HepG2 (cell line): ENCODE results near the gene TCERG1L. TPM values are rescaled to one million over a fixed set of nuclear protein-coding genes. Genes with fewer than 3 reads are reported as not detected.

Experiments used
- ATAC-seq: fragments of 200-7000 bp; cut with Tn5 transposase; 3 replicates; pipeline ENCODE4 v1.9.1; 2020; ENCODE audit warnings: mild to moderate bottlenecking, moderate library complexity
- BruUV-seq: library from RNA; stranded (reverse); fragments of 400-500 nt; replicated peaks from 2 replicates; lab custom pipeline; 2021; lab: Mats Ljungman, UMichigan
- CTCF ChIA-PET: fragments of 300-600 bp; formaldehyde crosslinking; extraction: SDS; loops from one replicate; lab custom pipeline; 2021; ENCODE audit warnings: low total read pairs, inconsistent platforms, low intra/inter-chr PET ratio; lab: Yijun Ruan, JAX
- POLR2A ChIA-PET: fragments of 350-600 bp; sonication (Branson Sonifier 250); formaldehyde crosslinking; loops from one replicate; lab custom pipeline; 2020; ENCODE audit warnings: antibody characterized with exemption, inconsistent platforms; lab: Yijun Ruan, JAX
- DNase-seq: peaks from one replicate; pipeline ENCODE4 v3.0.0-alpha.2; 2015; ENCODE audit warnings: low spot score
- FAIRE-seq: peaks from 3 replicates; lab custom pipeline; 2011; peaks lifted over from hg19 to GRCh38; lab: Jason Lieb, UNC
- H2AFZ ChIP-seq: one replicate; pipeline ENCODE4 v1.6.1; 2011; ENCODE audit warnings: low read length, inconsistent platforms
- H3K27ac ChIP-seq: fragments of 300-600 bp; 3 replicates; pipeline ENCODE4 v1.8.0; 2011; ENCODE audit warnings: mixed run types, mild to moderate bottlenecking, mixed read lengths, low read length, inconsistent platforms; ENCODE audit not compliant: insufficient read depth; ENCODE audit errors: extremely low read length
- H3K27me3 ChIP-seq, 2 experiments: fragments of 200-600 bp in 1 of 2; 2 replicates in 1 of 2; 3 replicates in 1 of 2; pipeline versions ENCODE4 v1.6.0 to v1.8.0; 2011; ENCODE audit warnings: low read length in 2 of 2, mild to moderate bottlenecking in 2 of 2, moderate library complexity in 2 of 2, inconsistent platforms in 1 of 2; ENCODE audit not compliant: insufficient read depth in 2 of 2, control insufficient read depth in 1 of 2
- H3K36me3 ChIP-seq, 2 experiments: fragments of 200-600 bp in 1 of 2; replicated peaks in 1 of 2; 2 replicates in 1 of 2; 3 replicates in 1 of 2; pipeline versions ENCODE4 v1.5.1 to v1.8.0; 2011; ENCODE audit warnings: low read length in 2 of 2, inconsistent platforms in 1 of 2; ENCODE audit not compliant: insufficient read depth in 2 of 2, control insufficient read depth in 1 of 2
- H3K4me1 ChIP-seq: 2 replicates; pipeline ENCODE4 v1.5.1; 2012; ENCODE audit warnings: low read length, inconsistent platforms; ENCODE audit not compliant: insufficient read depth
- H3K4me2 ChIP-seq: 2 replicates; pipeline ENCODE4 v1.6.0; 2011; ENCODE audit warnings: low read depth, low read length, inconsistent platforms
- H3K4me3 ChIP-seq, 3 experiments: fragments of 200-600 bp in 1 of 3; sonication (generic), shearing (Covaris generic) in 1 of 3; replicated peaks in 1 of 3; 2 replicates each; pipeline ENCODE4 v1.5.1; 2011 to 2016; ENCODE audit warnings: low read length in 3 of 3, inconsistent platforms in 2 of 3, low read depth in 2 of 3, mild to moderate bottlenecking in 2 of 3, control low read depth in 1 of 3, mixed read lengths in 1 of 3; ENCODE audit not compliant: insufficient read depth in 1 of 3
- H3K79me2 ChIP-seq: one replicate; pipeline ENCODE4 v1.6.1; 2011; ENCODE audit warnings: low read length, inconsistent platforms; ENCODE audit not compliant: insufficient read depth
- H3K9ac ChIP-seq: 2 replicates; pipeline ENCODE4 v1.6.0; 2011; ENCODE audit warnings: mild to moderate bottlenecking, low read depth, low read length, inconsistent platforms; ENCODE audit not compliant: insufficient read depth
- H3K9me3 ChIP-seq: 2 replicates; pipeline ENCODE4 v1.5.1; 2012; ENCODE audit warnings: mild to moderate bottlenecking, low read length
- H4K20me1 ChIP-seq: 2 replicates; pipeline ENCODE4 v1.6.0; 2011; ENCODE audit warnings: inconsistent platforms, mild to moderate bottlenecking, low read length, moderate library complexity; ENCODE audit not compliant: insufficient read depth
- KMT2A ChIP-seq: sonication (generic); formaldehyde crosslinking; IDR thresholded peaks from 2 replicates; pipeline ENCODE4 v1.4.0; 2020; ENCODE audit warnings: missing genetic modification reagents
- TEAD3 ChIP-seq: optimal IDR thresholded peaks from 2 replicates; pipeline ENCODE3; 2016; ENCODE audit warnings: borderline replicate concordance
- ZNF775 ChIP-seq: sonication (generic); formaldehyde crosslinking; IDR thresholded peaks from 2 replicates; pipeline ENCODE4 v1.4.0; 2020; ENCODE audit warnings: missing genetic modification reagents, mild to moderate bottlenecking, moderate library complexity, borderline replicate concordance
- WGBS: methylation state at CpG from one replicate; pipeline ENCODE4 v1.1.6; 2017; ENCODE audit warnings: low lambda C conversion rate; 5-methylcytosine and 5-hydroxymethylcytosine counted together
- in situ Hi-C: cut with HindIII; loops from 2 replicates; pipeline ENCODE4 v1.10.0; 2017; ENCODE audit warnings: low pct_unique_long_range_greater_than_20kb; ENCODE audit not compliant: extremely low pct_ligation_motif_present
- intact Hi-C: fragments of 100-400 bp; cut with micrococcal nuclease; formaldehyde crosslinking; loops from one replicate; pipeline ENCODE4 v1.10.0; 2022; ENCODE audit not compliant: unreplicated experiment
- polyA plus RNA-seq, 8 experiments: library from polyadenylated mRNA; depleted of rRNA in 3 of 8; stranded (reverse) in 7 of 8; unstranded in 1 of 8; fragments of >200 nt; fragmentation: Illumina TruSeq in 4 of 8; extraction: Trizol in 4 of 8; gene quantifications; 2 replicates each; pipeline versions ENCODE4 v1.2.1 to v1.2.3, GENCODE V29; 2011 to 2016; ENCODE audit warnings: low read depth in 4 of 8, missing spikeins in 1 of 8, mixed read lengths in 1 of 8; ENCODE audit not compliant: insufficient read depth in 1 of 8
- total RNA-seq, 5 experiments: library from RNA; depleted of rRNA; stranded (reverse); fragments of >200 nt; fragmentation: Illumina TruSeq; extraction: Trizol; gene quantifications; 2 replicates each; pipeline ENCODE4 v1.2.3, GENCODE V29; 2016; ENCODE audit warnings: low read depth in 1 of 5
- TF ChIP-seq, protein P1 (sequence below): IDR thresholded peaks from 2 replicates; pipeline ENCODE4 v1.6.1; 2016
- TF ChIP-seq, protein P2 (sequence below), 2 experiments: IDR thresholded peaks; 2 replicates each; pipeline ENCODE4 v1.6.1; 2011 to 2012; ENCODE audit warnings: low read length in 2 of 2, borderline replicate concordance in 1 of 2, low read depth in 1 of 2, mild to moderate bottlenecking in 1 of 2, moderate library complexity in 1 of 2

The TCERG1L gene
- total and polyA plus RNA-seq, 2 of the 13 experiments (the other 11 are each of a cell fraction or from before 2014, with no cell fraction given) = not detected

DNA sequence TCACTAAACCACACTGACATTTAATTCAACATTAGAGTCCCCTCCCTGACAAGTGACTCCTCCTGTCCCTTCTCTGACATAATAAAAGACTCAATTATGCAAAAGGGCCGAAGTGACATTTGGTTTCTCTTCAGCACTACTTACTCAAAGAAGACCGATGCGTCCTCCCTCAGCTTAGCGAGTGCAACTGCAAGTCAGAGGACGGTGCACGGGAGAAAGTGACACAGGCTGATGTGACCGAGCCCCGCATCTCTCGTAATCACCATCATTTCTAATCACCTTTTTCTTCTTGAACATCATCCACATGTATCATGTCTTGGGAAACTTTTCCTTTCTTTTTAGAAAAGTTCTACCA lies 155.7 kb downstream of the TCERG1L start:
- FAIRE-seq = no peak
- BruUV-seq = no TSS peak
- no peak overlapping the region for H3K4me3 ChIP-seq
- no peak for TF ChIP-seq TEAD3 (CRISPR knock-in tag)
- TF ChIP-seq, protein P1, sequence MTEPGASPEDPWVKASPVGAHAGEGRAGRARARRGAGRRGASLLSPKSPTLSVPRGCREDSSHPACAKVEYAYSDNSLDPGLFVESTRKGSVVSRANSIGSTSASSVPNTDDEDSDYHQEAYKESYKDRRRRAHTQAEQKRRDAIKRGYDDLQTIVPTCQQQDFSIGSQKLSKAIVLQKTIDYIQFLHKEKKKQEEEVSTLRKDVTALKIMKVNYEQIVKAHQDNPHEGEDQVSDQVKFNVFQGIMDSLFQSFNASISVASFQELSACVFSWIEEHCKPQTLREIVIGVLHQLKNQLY (CRISPR knock-in tag) = no peak
- DNase-seq = no peak
- intact Hi-C loops (no loop called here), in situ Hi-C loops (no loop called here)
- ChIA-PET POLR2A (no interaction called here), CTCF (no interaction called here)
- no peaks in the 10 kb centered on the region for H3K36me3 ChIP-seq
- no peaks in the 10 kb centered on the region for H3K4me1 ChIP-seq
- H3K79me2 ChIP-seq = no peaks in the 10 kb centered on the region
- H3K9me3 ChIP-seq = peaks cover 12% of the 10 kb centered on the region; the same call in 1 of the 2 replicates
- no peak overlapping the region for H3K9ac ChIP-seq
- no peak overlapping the region for H2AFZ ChIP-seq
- ATAC-seq = no peak
- no peak overlapping the region for H3K4me2 ChIP-seq
- WGBS = 62% methylated on average over 9 of the region's 9 CpGs
- H4K20me1 ChIP-seq = no peaks in the 10 kb centered on the region
- peaks cover 3 to 35% of the 10 kb centered on the region in 2 experiments; a peak in 4 of 5 replicates for H3K27me3 ChIP-seq
- H3K27ac ChIP-seq = no peak overlapping the region

DNA sequence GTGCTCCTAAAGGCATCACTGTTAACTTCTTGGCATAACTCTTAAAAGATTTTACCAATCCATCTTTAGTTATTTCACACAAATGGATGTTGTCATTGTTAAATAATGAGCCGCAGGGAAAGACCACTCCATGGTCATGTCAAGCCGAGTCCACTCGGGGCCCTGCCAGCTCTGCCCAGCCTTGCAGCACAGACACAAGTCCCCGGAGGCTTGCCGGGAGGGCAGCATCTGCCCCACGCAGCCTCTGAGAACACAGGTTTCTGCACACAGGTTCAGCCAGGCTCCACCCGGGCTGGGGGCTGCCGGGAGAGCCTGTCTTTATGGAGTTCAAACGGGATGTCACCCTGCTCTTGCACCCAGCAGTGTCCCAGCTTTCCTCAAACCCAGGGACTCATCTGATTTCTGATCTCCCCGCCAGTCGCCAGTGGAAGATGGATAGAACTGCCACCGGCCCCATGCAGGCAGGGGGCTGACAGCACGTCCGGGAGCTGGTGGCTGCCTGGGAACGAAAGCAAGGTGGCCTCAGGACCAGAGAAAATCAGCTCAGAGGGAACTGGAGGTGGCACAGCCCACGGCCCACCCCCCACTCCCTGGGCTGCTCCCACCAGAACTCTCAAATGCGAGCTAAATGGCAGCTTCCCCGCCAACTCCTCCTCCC lies 156.2 kb downstream of the TCERG1L start:
- Histone ChIP-seq H3K4me2 (no peak overlapping the region), H2AFZ (no peak overlapping the region), H3K9me3 (peaks cover 12% of the 10 kb centered on the region; the same call in 1 of the 2 replicates), H3K36me3 (no peaks in the 10 kb centered on the region), H3K79me2 (no peaks in the 10 kb centered on the region), H3K27ac (no peak overlapping the region), H3K4me3 (no peak overlapping the region), H4K20me1 (no peaks in the 10 kb centered on the region), H3K27me3 (peaks cover 3 to 35% of the 10 kb centered on the region in 2 experiments; a peak in 4 of 5 replicates), H3K9ac (no peak overlapping the region), H3K4me1 (no peaks in the 10 kb centered on the region)
- FAIRE-seq = no peak
- 26% methylated on average over 12 of the region's 18 CpGs for WGBS
- POLR2A ChIA-PET = no interaction called here
- CTCF ChIA-PET = no interaction called here
- DNase-seq = no peak
- in situ Hi-C loops (no loop called here), intact Hi-C loops (no loop called here)
- no peak for ATAC-seq
- no TSS peak for BruUV-seq
- TF ChIP-seq ZNF775 (CRISPR knock-in tag) (no peak), KMT2A (no peak)
- TF ChIP-seq, protein P2, sequence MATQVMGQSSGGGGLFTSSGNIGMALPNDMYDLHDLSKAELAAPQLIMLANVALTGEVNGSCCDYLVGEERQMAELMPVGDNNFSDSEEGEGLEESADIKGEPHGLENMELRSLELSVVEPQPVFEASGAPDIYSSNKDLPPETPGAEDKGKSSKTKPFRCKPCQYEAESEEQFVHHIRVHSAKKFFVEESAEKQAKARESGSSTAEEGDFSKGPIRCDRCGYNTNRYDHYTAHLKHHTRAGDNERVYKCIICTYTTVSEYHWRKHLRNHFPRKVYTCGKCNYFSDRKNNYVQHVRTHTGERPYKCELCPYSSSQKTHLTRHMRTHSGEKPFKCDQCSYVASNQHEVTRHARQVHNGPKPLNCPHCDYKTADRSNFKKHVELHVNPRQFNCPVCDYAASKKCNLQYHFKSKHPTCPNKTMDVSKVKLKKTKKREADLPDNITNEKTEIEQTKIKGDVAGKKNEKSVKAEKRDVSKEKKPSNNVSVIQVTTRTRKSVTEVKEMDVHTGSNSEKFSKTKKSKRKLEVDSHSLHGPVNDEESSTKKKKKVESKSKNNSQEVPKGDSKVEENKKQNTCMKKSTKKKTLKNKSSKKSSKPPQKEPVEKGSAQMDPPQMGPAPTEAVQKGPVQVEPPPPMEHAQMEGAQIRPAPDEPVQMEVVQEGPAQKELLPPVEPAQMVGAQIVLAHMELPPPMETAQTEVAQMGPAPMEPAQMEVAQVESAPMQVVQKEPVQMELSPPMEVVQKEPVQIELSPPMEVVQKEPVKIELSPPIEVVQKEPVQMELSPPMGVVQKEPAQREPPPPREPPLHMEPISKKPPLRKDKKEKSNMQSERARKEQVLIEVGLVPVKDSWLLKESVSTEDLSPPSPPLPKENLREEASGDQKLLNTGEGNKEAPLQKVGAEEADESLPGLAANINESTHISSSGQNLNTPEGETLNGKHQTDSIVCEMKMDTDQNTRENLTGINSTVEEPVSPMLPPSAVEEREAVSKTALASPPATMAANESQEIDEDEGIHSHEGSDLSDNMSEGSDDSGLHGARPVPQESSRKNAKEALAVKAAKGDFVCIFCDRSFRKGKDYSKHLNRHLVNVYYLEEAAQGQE (IDR thresholded peaks at IDR 0.05; ENCODE audit: borderline replicate concordance in 1 of 2, low read depth in 1 of 2, low read length in 2 of 2) = no peak
